Measurements from ENCODE around the gene TTLL11.

DNA sequence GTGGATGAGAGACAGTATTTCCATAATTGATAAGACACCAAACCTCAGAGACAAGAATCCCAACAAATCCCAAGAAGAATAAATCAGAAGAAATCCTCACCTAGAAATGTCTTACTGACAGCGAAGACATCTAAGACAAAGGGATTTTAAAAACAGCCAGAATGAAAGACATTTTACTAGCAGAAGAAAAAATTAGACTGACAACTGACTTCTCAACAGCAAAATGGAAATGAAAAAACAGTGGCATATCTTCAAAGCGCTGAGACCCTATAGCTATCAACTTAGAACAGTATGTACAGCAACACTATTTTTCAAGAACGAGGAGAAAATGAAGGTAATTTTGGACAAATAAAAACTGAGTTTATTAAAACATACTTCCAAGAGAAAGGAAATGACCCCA is 16.3 kb downstream of the TTLL11 start:
- TF ChIP-seq, protein P1, sequence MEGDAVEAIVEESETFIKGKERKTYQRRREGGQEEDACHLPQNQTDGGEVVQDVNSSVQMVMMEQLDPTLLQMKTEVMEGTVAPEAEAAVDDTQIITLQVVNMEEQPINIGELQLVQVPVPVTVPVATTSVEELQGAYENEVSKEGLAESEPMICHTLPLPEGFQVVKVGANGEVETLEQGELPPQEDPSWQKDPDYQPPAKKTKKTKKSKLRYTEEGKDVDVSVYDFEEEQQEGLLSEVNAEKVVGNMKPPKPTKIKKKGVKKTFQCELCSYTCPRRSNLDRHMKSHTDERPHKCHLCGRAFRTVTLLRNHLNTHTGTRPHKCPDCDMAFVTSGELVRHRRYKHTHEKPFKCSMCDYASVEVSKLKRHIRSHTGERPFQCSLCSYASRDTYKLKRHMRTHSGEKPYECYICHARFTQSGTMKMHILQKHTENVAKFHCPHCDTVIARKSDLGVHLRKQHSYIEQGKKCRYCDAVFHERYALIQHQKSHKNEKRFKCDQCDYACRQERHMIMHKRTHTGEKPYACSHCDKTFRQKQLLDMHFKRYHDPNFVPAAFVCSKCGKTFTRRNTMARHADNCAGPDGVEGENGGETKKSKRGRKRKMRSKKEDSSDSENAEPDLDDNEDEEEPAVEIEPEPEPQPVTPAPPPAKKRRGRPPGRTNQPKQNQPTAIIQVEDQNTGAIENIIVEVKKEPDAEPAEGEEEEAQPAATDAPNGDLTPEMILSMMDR (IDR thresholded peaks at IDR 0.05), result no peak
- TF ChIP-seq POLR2A (IDR thresholded peaks at IDR 0.05), result no peak

Measured in uterus (tissue), 2 donors.